HG03457 (cell line): ENCODE results near the gene NFATC2IP.
"Not testable (repeated sequence)": the region's sequence is repeated elsewhere in the genome, so short reads cannot be mapped to it uniquely, and the experiment has no call there.

ENCODE experiments used
- ATAC-seq: cut with Tn5 transposase; IDR thresholded peaks from one replicate; pipeline ENCODE4 v1.9.1; 2021; ENCODE audit warnings: moderate number of reproducible peaks; ENCODE audit not compliant: unreplicated experiment

Gene NFATC2IP

GRCh38 chr16:28925386-28926228, 25.1 kb upstream of the NFATC2IP start:
- ATAC-seq, result peak; percentile 9

GRCh38 chr16:28926284-28926683, 24.5 kb upstream of the NFATC2IP start:
- ATAC-seq, result not testable (repeated sequence)

- ATAC-seq, result no peak
Measured at GRCh38 chr16:28927815-28928214, 22.9 kb upstream of the NFATC2IP start.

GRCh38 chr16:28930203-28930602, 20.5 kb upstream of the NFATC2IP start:
- ATAC-seq, result no peak

- no peak for ATAC-seq
Measured at GRCh38 chr16:28930652-28931051, 20.1 kb upstream of the NFATC2IP start.

GRCh38 chr16:28931801-28932225, 18.9 kb upstream of the NFATC2IP start, which contains the start of gene CD19:
CD19 (plus strand) TSS chr16:28931971; CDS start chr16:28932001, 30 bp downstream.
- no peak for ATAC-seq

GRCh38 chr16:28932339-28933141, 18.2 kb upstream of the NFATC2IP start:
- ATAC-seq, result no peak

GRCh38 chr16:28933171-28933570, 17.6 kb upstream of the NFATC2IP start:
- ATAC-seq, result no peak

- no peak for ATAC-seq
Measured at GRCh38 chr16:28935346-28935745, 15.4 kb upstream of the NFATC2IP start.

GRCh38 chr16:28935924-28936783, 14.6 kb upstream of the NFATC2IP start:
- ATAC-seq, result no peak

GRCh38 chr16:28936784-28937155, 14.0 kb upstream of the NFATC2IP start:
- ATAC-seq, result no peak

- ATAC-seq, result no peak
Measured at GRCh38 chr16:28937222-28937876, 13.4 kb upstream of the NFATC2IP start.

- ATAC-seq, result no peak
Measured at GRCh38 chr16:28938721-28939120, 12.0 kb upstream of the NFATC2IP start.

- not testable (repeated sequence) for ATAC-seq
Measured at GRCh38 chr16:28939825-28940224, 10.9 kb upstream of the NFATC2IP start.

- no peak for ATAC-seq
Measured at GRCh38 chr16:28943281-28943680, 7.5 kb upstream of the NFATC2IP start.

GRCh38 chr16:28946681-28947080, 4.1 kb upstream of the NFATC2IP start:
- ATAC-seq, result no peak

GRCh38 chr16:28951410-28951943, 740 bp downstream of the NFATC2IP start:
- peak; percentile 17 for ATAC-seq

GRCh38 chr16:28958216-28958615, 7.5 kb downstream of the NFATC2IP start:
- no peak for ATAC-seq

- ATAC-seq, result no peak
Measured at GRCh38 chr16:28958836-28959235, 8.1 kb downstream of the NFATC2IP start.

GRCh38 chr16:28964072-28964471, 13.3 kb downstream of the NFATC2IP start:
- ATAC-seq, result no peak
